Astrocyte (in vitro differentiated cells and primary cell): Measurements from ENCODE around the gene PKP1.

Source experiments
- EZH2 ChIP-seq: IDR thresholded peaks from 2 replicates; pipeline ENCODE4 v1.6.1; 2012; ENCODE audit warnings: mild to moderate bottlenecking, low read length, inconsistent platforms; ENCODE audit not compliant: insufficient read depth
- TF ChIP-seq, protein P1 (sequence below): IDR thresholded peaks from 2 replicates; pipeline ENCODE4 v1.5.1; 2011; ENCODE audit warnings: low read depth, mild to moderate bottlenecking, inconsistent platforms, low read length, moderate library complexity; ENCODE audit not compliant: insufficient read depth

DNA sequence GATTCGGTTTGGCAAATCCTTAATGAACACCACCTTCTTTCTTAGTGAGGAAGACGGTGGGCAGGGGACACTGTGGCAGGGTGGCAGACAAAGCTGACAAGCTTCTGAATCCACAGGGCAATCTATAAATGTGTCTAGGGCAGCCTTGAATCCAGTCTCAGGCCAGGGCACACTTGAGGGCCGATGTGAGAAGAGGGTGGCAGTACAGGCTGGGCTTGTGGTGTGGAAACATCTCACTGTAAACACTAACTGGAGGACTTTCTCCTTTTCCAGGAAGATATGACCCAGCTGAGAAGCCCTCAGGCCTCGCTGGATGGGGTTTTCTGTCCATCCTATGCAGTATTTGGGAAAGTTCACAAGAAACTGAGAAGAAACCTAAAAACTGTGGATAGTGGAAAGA, 46.5 kb downstream of the PKP1 start:
- TF ChIP-seq, protein P1, sequence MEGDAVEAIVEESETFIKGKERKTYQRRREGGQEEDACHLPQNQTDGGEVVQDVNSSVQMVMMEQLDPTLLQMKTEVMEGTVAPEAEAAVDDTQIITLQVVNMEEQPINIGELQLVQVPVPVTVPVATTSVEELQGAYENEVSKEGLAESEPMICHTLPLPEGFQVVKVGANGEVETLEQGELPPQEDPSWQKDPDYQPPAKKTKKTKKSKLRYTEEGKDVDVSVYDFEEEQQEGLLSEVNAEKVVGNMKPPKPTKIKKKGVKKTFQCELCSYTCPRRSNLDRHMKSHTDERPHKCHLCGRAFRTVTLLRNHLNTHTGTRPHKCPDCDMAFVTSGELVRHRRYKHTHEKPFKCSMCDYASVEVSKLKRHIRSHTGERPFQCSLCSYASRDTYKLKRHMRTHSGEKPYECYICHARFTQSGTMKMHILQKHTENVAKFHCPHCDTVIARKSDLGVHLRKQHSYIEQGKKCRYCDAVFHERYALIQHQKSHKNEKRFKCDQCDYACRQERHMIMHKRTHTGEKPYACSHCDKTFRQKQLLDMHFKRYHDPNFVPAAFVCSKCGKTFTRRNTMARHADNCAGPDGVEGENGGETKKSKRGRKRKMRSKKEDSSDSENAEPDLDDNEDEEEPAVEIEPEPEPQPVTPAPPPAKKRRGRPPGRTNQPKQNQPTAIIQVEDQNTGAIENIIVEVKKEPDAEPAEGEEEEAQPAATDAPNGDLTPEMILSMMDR, result no peak
- no peak for TF ChIP-seq EZH2
